Measurements from ENCODE around the gene FAM217B. TPM values are rescaled to one million over a fixed set of nuclear protein-coding genes. Genes with fewer than 3 reads are reported as not detected.

Gene FAM217B
- total RNA-seq, 2 experiments from 2014 or later, result 23.1 to 23.7 TPM

DNA sequence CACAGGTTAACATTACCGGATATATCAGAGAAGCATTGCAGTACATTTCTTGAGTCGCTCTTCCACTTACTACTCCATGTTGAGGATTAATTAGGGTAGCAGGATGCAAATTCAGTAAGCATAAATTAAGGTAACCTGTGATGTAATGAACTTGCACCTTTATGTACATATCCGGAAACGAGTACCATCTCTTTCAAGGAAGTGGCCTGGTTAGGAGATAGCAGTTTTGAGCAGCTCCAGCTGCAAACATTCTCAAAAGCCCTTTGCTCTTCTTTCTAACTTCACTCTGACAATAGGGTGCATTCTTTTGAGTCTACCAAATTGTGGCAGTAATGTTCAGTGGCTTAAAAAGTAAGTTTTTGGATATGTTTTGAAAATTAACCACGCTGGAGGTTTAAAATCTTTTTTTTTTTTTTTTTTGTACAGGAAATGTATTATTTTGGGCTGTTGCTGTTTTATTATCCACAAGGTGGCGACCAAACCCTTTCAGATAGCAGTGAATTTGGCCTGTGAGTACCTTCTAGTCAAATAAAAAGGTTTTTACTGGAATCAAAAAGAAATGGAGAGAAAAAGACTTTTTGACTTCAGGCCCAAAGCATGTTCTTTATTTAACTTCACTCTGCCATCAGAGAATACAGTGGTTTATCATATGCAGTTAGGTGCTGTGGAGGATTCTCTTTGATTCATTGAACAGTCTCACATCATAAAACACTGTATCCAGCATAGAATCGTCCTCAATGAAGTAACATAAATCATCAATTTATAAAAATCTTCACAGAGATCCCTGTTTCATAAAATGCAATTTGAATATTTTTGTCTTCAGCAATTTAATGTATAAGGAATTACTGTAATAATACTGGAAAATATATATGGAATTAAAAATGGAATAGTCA lies 8.9 kb downstream of the FAM217B start:
- Histone ChIP-seq H3K27ac (ENCODE audit: low read depth in 1 of 2, low read length in 2 of 2) (peak overlapping the region; percentile 37 to 63), H3K9me3 (ENCODE audit: control insufficient read depth in 1 of 2, insufficient read depth in 1 of 2, low read length in 2 of 2) (no peaks in the 10 kb centered on the region), H3K27me3 (ENCODE audit: control insufficient read depth in 1 of 2, insufficient read depth in 2 of 2, low read length in 2 of 2) (no peaks in the 10 kb centered on the region), H3K4me3 (ENCODE audit: low read length) (peak overlapping the region; percentile 8), H3K36me3 (ENCODE audit: insufficient read depth, low read length) (peaks cover 10% of the 10 kb centered on the region), H3K4me1 (ENCODE audit: insufficient read depth, low read length) (no peaks in the 10 kb centered on the region)
- DNase-seq (peak in 6 of 14 experiments; percentile 25 to 81 (median 63)), ATAC-seq (ENCODE audit: poor library complexity) (peak; percentile 94)
- peak overlapping the region; percentile 62 for H3K4me3 Mint-ChIP-seq
- H3K36me3 Mint-ChIP-seq (ENCODE audit: low read depth), result peaks cover 32% of the 10 kb centered on the region
- ChIA-PET CTCF (interaction anchor here (0.7 to 5.6 kb wide), 6 partner anchors 9 to 314 kb away, joined by 3 to 31 read pairs (median 4); partner anchors contain the start of genes FAM217B, PPP1R3D and SYCP2), POLR2A (interaction anchor here (0.6 to 3.0 kb wide), 4 partner anchors 9 to 114 kb away, joined by 3 to 33 read pairs (median 4); partner anchors contain the start of genes FAM217B, PPP1R3D and SYCP2)
- intact Hi-C loops (cut with DNase I, micrococcal nuclease), result loop anchor here (1.0 to 5.0 kb wide), 6 partner anchors 9 to 1938 kb away; partner anchors contain the start of genes FAM217B (in 1 of the 2) and PPP1R3D (in 1 of the 2)
- peaks cover 21% of the 10 kb centered on the region for H3K4me1 Mint-ChIP-seq (ENCODE audit: low read depth)
- H3K27ac Mint-ChIP-seq, result peak overlapping the region; percentile 86
- H3K27me3 Mint-ChIP-seq, result no peaks in the 10 kb centered on the region
- H3K9me3 Mint-ChIP-seq, result no peaks in the 10 kb centered on the region
- TF ChIP-seq, protein P1, sequence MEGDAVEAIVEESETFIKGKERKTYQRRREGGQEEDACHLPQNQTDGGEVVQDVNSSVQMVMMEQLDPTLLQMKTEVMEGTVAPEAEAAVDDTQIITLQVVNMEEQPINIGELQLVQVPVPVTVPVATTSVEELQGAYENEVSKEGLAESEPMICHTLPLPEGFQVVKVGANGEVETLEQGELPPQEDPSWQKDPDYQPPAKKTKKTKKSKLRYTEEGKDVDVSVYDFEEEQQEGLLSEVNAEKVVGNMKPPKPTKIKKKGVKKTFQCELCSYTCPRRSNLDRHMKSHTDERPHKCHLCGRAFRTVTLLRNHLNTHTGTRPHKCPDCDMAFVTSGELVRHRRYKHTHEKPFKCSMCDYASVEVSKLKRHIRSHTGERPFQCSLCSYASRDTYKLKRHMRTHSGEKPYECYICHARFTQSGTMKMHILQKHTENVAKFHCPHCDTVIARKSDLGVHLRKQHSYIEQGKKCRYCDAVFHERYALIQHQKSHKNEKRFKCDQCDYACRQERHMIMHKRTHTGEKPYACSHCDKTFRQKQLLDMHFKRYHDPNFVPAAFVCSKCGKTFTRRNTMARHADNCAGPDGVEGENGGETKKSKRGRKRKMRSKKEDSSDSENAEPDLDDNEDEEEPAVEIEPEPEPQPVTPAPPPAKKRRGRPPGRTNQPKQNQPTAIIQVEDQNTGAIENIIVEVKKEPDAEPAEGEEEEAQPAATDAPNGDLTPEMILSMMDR (IDR thresholded peaks at IDR 0.05), result peak; percentile 76

DNA sequence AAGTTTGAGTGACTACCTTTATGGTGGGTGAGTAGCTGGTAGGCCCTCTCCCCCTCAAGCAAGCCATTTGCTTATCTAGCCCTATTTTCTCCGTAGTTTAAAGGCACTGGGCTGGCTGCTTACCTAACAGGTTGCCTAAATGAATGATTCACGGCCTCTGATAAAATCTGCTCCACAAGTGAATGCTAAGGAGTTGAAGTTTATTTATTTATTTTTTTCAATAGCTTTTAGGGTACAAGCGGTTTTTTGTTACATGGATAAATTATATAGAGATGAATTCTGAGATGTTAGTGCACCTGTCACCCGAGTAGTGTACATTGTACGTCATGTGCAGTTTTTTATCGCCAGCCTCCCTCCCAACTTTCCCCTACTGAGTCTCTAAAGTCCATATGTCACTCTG lies 9.7 kb downstream of the FAM217B start:
- H3K27me3 ChIP-seq (ENCODE audit: control insufficient read depth in 1 of 2, insufficient read depth in 2 of 2, low read length in 2 of 2), result no peaks in the 10 kb centered on the region
- H3K4me3 ChIP-seq (ENCODE audit: low read length), result no peak overlapping the region
- Mint-ChIP-seq H3K4me1 (ENCODE audit: low read depth) (peaks cover 21% of the 10 kb centered on the region), H3K27me3 (no peaks in the 10 kb centered on the region), H3K4me3 (no peak overlapping the region), H3K27ac (peak overlapping the region; percentile 86), H3K36me3 (ENCODE audit: low read depth) (peaks cover 23% of the 10 kb centered on the region), H3K9me3 (no peaks in the 10 kb centered on the region)
- intact Hi-C loops (cut with DNase I, micrococcal nuclease), result loop anchor here (1.0 to 5.0 kb wide), 8 partner anchors 107 to 1937 kb away; no protein-coding TSS in a partner anchor
- no peaks in the 10 kb centered on the region for H3K4me1 ChIP-seq (ENCODE audit: insufficient read depth, low read length)
- ATAC-seq (ENCODE audit: poor library complexity), result no peak
- H3K27ac ChIP-seq (ENCODE audit: low read depth in 1 of 2, low read length in 2 of 2), result no peak overlapping the region
- ChIA-PET POLR2A (interaction anchor here (1.7 to 3.0 kb wide), 2 partner anchors 10 to 16 kb away, joined by 4 to 33 read pairs; partner anchors contain the start of genes FAM217B, PPP1R3D and SYCP2), CTCF (interaction anchor here (1.2 to 5.6 kb wide), 3 partner anchors 10 to 313 kb away, joined by 4 to 31 read pairs (median 5); partner anchors contain the start of genes FAM217B, PPP1R3D and SYCP2)
- no peaks in the 10 kb centered on the region for H3K9me3 ChIP-seq (ENCODE audit: control insufficient read depth in 1 of 2, insufficient read depth in 1 of 2, low read length in 2 of 2)
- TF ChIP-seq, protein P1 (IDR thresholded peaks at IDR 0.05), result no peak
- no peak for DNase-seq
- H3K36me3 ChIP-seq (ENCODE audit: insufficient read depth, low read length), result peaks cover 1% of the 10 kb centered on the region

DNA sequence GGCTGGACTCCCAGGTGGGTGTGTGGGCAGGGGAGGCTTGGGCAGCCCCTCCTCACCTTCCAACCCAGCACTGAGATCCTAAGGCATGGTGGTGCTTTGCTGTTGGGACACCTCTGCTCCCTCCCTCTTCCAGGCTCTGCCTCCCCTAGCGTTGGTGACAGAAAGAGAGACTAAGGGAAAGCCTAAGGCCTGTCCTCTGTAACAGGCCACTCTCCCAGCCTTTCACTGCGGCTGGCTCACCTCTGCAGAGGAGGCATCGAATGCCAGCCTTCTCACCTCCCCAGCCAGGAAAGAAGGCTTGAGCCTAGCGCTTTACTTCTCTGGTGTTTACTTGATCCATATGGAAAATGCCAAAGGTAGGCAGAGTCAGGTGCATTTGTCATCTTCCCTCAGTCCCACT lies 14.5 kb downstream of the FAM217B start:
- intact Hi-C loops (cut with DNase I, micrococcal nuclease), result loop anchor here in 1 of 2 experiments (5.0 kb wide), 2 partner anchors 103 to 1168 kb away; no protein-coding TSS in a partner anchor
- POLR2A ChIA-PET, result interaction anchor here (3.0 kb wide), 1 partner anchor 14 kb away, joined by 10 read pairs; the partner anchor contains the start of genes FAM217B and PPP1R3D
- H3K4me3 Mint-ChIP-seq, result no peak overlapping the region
- Histone ChIP-seq H3K4me3 (ENCODE audit: low read length) (no peak overlapping the region), H3K36me3 (ENCODE audit: insufficient read depth, low read length) (peaks cover 6% of the 10 kb centered on the region), H3K27ac (ENCODE audit: low read depth in 1 of 2, low read length in 2 of 2) (no peak overlapping the region), H3K9me3 (ENCODE audit: control insufficient read depth in 1 of 2, insufficient read depth in 1 of 2, low read length in 2 of 2) (no peaks in the 10 kb centered on the region), H3K27me3 (ENCODE audit: control insufficient read depth in 1 of 2, insufficient read depth in 2 of 2, low read length in 2 of 2) (no peaks in the 10 kb centered on the region), H3K4me1 (ENCODE audit: insufficient read depth, low read length) (no peaks in the 10 kb centered on the region)
- no peak for DNase-seq
- H3K9me3 Mint-ChIP-seq, result no peaks in the 10 kb centered on the region
- H3K27ac Mint-ChIP-seq, result no peak overlapping the region
- CTCF ChIA-PET, result no interaction called here
- H3K4me1 Mint-ChIP-seq (ENCODE audit: low read depth), result no peaks in the 10 kb centered on the region
- H3K27me3 Mint-ChIP-seq, result no peaks in the 10 kb centered on the region
- no peak for ATAC-seq (ENCODE audit: poor library complexity)
- peaks cover 4% of the 10 kb centered on the region for H3K36me3 Mint-ChIP-seq (ENCODE audit: low read depth)
- TF ChIP-seq, protein P1 (IDR thresholded peaks at IDR 0.05), result no peak
